Heart right ventricle (tissue), 16 donors: ENCODE results near the gene DPH3. TPM values are rescaled to one million over a fixed set of nuclear protein-coding genes. Genes with fewer than 3 reads are reported as not detected.

Source experiments
- ATAC-seq, 8 donors: fragments of 200-7000 bp; cut with Tn5 transposase; one replicate each; pipeline ENCODE4 v1.9.1; 2020; ENCODE audit warnings: mild to moderate bottlenecking in 8 of 8, moderate library complexity in 8 of 8, moderate number of reproducible peaks in 1 of 8
- DNase-seq, 2 donors: peaks; one replicate each; pipeline ENCODE4 v3.0.0-alpha.2; 2020
- H3K27ac ChIP-seq, 10 donors: fragments of 200-600 bp; sonication (generic) in 2 of 10; one replicate each; pipeline versions ENCODE4 v1.5.0 to v1.8.0; 2020 to 2022; ENCODE audit warnings: mild to moderate bottlenecking in 3 of 10
- H3K27me3 ChIP-seq, 7 donors: fragments of 200-600 bp; one replicate each; pipeline ENCODE4 v1.8.0; 2021 to 2022; ENCODE audit warnings: mild to moderate bottlenecking in 2 of 7
- H3K36me3 ChIP-seq, 9 donors: fragments of 200-600 bp; sonication (generic) in 1 of 9; one replicate each; pipeline versions ENCODE4 v1.5.0 to v1.8.0; 2020 to 2022; ENCODE audit warnings: mild to moderate bottlenecking in 2 of 9
- H3K4me1 ChIP-seq, 9 donors: fragments of 200-600 bp; sonication (generic) in 1 of 9; one replicate each; pipeline versions ENCODE4 v1.5.0 to v1.8.0; 2020 to 2022; ENCODE audit warnings: mild to moderate bottlenecking in 4 of 9
- H3K4me3 ChIP-seq, 10 donors: fragments of 200-600 bp; sonication (generic) in 2 of 10; one replicate each; pipeline versions ENCODE4 v1.5.0 to v1.8.0; 2020 to 2022; ENCODE audit warnings: mild to moderate bottlenecking in 7 of 10, moderate library complexity in 2 of 10
- H3K9me3 ChIP-seq, 11 donors: fragments of 200-600 bp in 10 of 11; sonication (generic) in 2 of 11; one replicate each; pipeline versions ENCODE4 v1.5.0 to v1.8.0; 2013 to 2022; ENCODE audit warnings: mild to moderate bottlenecking in 2 of 11, control low read depth in 1 of 11, moderate library complexity in 1 of 11
- WGBS, 2 donors: extraction: QIAGEN DNeasy Blood & Tissue Kit; methylation state at CpG; one replicate each; pipeline ENCODE4 v1.1.7; 2013; ENCODE audit warnings: inconsistent platforms in 1 of 2; 5-methylcytosine and 5-hydroxymethylcytosine counted together
- intact Hi-C, 10 donors: fragments of 100-400 bp; cut with DNase I; formaldehyde crosslinking; loops; one replicate each; pipeline versions ENCODE4 v1.11.1 to v1.14.2; 2022
- polyA plus RNA-seq, 2 donors: library from polyadenylated mRNA; stranded (reverse); fragments of 200-250 nt; gene quantifications; one replicate each; pipeline ENCODE4 v1.2.3, GENCODE V29; 2013
- total RNA-seq, 10 donors: library from RNA; stranded (reverse); fragmentation: NEBNext Ultra II Directional in 3 of 10; extraction: Animal tissue kit (Norgen Biotek cat#: 25700) in 3 of 10; gene quantifications; one replicate each; pipeline versions ENCODE4 v1.2.1 to v1.2.4, GENCODE V29; 2021 to 2023
- TF ChIP-seq, protein P1 (sequence below), 9 donors: fragments of 200-600 bp; sonication (generic) in 2 of 9; IDR thresholded peaks; one replicate each; pipeline versions ENCODE4 v1.5.0 to v1.8.0; 2021 to 2022; ENCODE audit warnings: antibody characterized with exemption in 9 of 9, mild to moderate bottlenecking in 5 of 9, moderate library complexity in 1 of 9
- donor health status: Arrhythmogenic right ventricular cardiomyopathy.
- donor health status: ischemic (EF 13 %, LVEDD 7.1; RV severe dilation, severe dysfunction).
- donor health status: healthy with polysubstance abuse.
- donor health status: DM: no; HTN: yes; CAD: no.
- donor health status: DM: no; HTN: no; CAD: no.
- donor health status: ischemic (EF 25% LVEDD 6.9; RV normal size, moderate dysfunction).
- donor health status: ischemic (EF 25% LVEDD 5.7; RV mildly dilated, moderate dysfunction).
- donor health status: healthy.
- donor health status: DM: yes; HTN: yes; CAD: no.
- donor health status: Ischemic cardiomyopathy.
- donor health status: ischemic (EF 35%, LVEDD 5.7; RV mildly dilated, moderate dysfunction).
- donor health status: nonischemic (EF 11% LVEDD 7.7; RV severe dilation, severe dysfunction).
- donor health status: DM: yes; HTN: yes; CAD: no.
- donor health status: PGD.
- donor health status: ischemic (EF 29% LVEDD 5.4; RV normal size, mild dysfunction).
- donor health status: nonischemic (EF 23%, LVEDD 6.1; RV moderate dilation, normal function).

Gene DPH3
- total and polyA plus RNA-seq, 12 donors = 5.5 to 24.5 (median 18.7) TPM

DNA sequence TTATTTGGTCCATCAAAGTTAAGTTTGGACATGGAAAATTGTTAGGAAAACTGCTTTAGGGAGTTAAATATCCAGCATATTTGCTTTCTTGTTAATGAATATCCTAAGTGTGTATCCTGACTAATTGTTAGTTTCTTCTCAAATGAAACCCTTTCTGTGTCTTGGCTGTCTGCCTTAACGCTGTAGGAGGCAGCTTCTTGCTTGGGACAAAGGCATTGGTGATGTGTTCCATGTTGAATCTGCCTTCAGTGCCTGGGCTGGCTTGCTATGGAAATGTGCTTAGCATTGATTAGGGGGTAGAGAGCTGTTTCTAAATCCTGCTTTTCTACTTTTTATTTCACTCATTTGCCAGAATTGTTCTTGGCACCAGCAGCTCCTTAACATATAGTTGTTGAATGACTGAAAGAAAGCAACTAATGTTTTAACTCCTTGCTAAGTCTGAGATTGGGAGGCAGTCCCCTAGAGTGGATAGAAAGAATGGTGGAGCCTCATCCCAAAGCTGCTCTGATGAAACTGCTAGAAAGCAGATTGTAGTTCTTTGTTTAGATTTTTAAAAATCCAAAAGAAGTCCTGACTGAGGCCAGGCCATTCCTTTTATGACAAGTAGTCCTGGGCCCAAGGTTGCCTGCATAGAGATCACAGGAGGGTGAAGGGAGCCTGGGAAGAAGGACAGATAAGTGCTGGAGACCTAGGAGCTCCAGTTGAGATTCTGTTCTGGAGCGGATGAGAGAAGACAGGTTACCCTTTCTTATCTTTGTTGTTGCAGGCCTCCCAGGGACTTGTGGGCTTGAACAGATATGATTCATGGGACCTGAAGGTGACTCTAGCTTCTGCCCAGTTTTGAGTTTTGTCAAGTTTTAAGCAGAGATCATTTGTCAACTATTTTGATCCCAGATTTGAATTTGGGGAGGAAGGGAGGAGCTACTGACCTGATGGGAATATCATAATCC is 39.6 kb upstream of the DPH3 start:
- TF ChIP-seq, protein P1, sequence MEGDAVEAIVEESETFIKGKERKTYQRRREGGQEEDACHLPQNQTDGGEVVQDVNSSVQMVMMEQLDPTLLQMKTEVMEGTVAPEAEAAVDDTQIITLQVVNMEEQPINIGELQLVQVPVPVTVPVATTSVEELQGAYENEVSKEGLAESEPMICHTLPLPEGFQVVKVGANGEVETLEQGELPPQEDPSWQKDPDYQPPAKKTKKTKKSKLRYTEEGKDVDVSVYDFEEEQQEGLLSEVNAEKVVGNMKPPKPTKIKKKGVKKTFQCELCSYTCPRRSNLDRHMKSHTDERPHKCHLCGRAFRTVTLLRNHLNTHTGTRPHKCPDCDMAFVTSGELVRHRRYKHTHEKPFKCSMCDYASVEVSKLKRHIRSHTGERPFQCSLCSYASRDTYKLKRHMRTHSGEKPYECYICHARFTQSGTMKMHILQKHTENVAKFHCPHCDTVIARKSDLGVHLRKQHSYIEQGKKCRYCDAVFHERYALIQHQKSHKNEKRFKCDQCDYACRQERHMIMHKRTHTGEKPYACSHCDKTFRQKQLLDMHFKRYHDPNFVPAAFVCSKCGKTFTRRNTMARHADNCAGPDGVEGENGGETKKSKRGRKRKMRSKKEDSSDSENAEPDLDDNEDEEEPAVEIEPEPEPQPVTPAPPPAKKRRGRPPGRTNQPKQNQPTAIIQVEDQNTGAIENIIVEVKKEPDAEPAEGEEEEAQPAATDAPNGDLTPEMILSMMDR (IDR thresholded peaks at IDR 0.05) = no peak
- ATAC-seq (no peak), DNase-seq (no peak)
- Histone ChIP-seq H3K9me3 (no peaks in the 10 kb centered on the region), H3K27me3 (no peaks in the 10 kb centered on the region), H3K4me1 (peaks cover 0 to 26% (median 0%) of the 10 kb centered on the region in 9 donors), H3K27ac (peak overlapping the region in 1 of 10 donors; percentile 48), H3K4me3 (no peak overlapping the region), H3K36me3 (peaks cover 0 to 64% (median 10%) of the 10 kb centered on the region in 9 donors)
- intact Hi-C loops = no loop called here
- 91 to 93% methylated on average over 2 of the region's 2 CpGs for WGBS, 2 donors

DNA sequence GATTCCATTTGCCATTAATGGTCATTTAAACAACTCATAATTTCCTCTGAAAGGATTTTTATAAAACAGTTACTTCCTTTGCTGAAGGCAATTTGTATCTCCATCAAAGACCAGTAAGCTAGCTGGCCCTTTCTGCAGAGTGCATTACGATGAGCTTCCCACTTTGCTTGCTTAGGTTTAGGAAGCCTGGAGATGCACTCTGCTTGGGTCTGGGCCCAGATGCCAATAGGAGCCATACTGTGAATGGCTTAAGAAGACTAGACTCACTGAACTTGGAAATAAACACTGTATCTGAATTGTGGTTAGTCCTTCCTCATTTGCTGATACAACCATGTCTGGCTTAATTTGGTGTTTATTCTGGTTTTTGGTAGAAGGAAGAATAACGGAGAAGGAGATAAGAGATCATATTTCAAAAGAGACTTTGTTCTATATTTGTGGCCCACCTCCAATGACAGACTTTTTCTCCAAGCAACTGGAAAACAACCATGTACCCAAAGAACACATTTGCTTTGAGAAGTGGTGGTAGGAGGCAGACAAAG is 38.4 kb upstream of the DPH3 start:
- Histone ChIP-seq H3K36me3 (peaks cover 0 to 60% (median 10%) of the 10 kb centered on the region in 9 donors), H3K4me3 (no peak overlapping the region), H3K9me3 (no peaks in the 10 kb centered on the region), H3K27ac (peak overlapping the region in 1 of 10 donors; percentile 77), H3K27me3 (no peaks in the 10 kb centered on the region), H3K4me1 (peaks cover 0 to 38% (median 12%) of the 10 kb centered on the region in 9 donors)
- intact Hi-C loops = no loop called here
- ATAC-seq (no peak), DNase-seq (no peak)
- 78 to 85% methylated on average over 2 of the region's 2 CpGs for WGBS, 2 donors
- TF ChIP-seq, protein P1 (IDR thresholded peaks at IDR 0.05) = no peak

DNA sequence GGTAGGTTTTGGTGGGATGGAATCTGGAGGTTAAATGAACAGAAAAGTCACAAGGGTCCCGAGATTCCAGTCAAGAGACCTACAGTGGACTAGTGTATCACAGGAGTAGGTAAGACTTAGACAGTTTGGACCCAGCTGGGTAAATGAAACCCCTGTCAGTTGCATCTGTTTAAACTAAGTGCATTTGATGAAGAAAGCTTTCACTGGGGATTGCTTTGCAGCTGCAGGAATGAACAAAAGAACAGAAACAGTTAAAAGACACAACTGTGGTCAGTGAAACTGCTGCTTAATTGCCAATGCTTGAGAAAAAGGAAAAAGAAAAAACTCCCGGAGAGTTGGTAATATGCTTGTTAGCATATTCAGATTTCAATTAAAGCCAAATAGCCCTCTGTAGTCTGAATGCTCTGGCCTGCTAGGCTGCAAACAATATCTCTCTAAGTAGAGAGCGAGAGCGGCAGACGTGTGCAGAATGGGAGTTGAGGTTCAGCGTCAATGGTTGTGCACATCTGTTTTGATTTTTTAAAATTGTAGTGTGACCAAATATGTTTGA is 37.4 kb upstream of the DPH3 start:
- peak overlapping the region in 1 of 10 donors; percentile 77 for H3K27ac ChIP-seq
- DNase-seq (no peak), ATAC-seq (no peak)
- TF ChIP-seq, protein P1 (IDR thresholded peaks at IDR 0.05) = no peak
- H3K9me3 ChIP-seq = peaks cover 0 to under 1% (median 0%) of the 10 kb centered on the region in 11 donors
- H3K27me3 ChIP-seq = no peaks in the 10 kb centered on the region
- H3K36me3 ChIP-seq = peaks cover 0 to 67% (median 10%) of the 10 kb centered on the region in 9 donors
- 83 to 87% methylated on average over 6 of the region's 6 CpGs for WGBS, 2 donors
- peak overlapping the region in 1 of 10 donors; percentile 14 for H3K4me3 ChIP-seq
- intact Hi-C loops = no loop called here
- peaks cover 0 to 41% (median 12%) of the 10 kb centered on the region in 9 donors for H3K4me1 ChIP-seq

DNA sequence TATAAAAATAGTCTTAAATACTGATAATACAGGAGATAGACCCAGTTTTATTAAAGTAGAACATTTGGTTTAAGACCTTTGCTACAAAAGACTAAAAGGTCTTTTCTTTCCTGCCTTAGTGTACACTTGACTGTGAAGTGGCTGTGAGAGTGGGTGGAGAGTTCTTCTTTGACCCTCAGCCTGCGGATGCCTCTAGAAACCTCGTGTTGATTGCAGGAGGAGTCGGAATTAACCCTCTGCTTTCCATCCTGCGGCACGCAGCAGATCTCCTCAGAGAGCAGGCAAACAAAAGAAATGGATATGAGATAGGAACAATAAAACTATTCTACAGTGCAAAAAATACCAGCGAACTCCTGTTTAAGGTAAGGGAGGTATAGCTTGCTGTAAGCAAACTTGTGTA is 36.8 kb upstream of the DPH3 start:
- Histone ChIP-seq H3K36me3 (peaks cover 0 to 68% (median 10%) of the 10 kb centered on the region in 9 donors), H3K27me3 (no peaks in the 10 kb centered on the region), H3K4me1 (peaks cover 0 to 41% (median 12%) of the 10 kb centered on the region in 9 donors), H3K4me3 (peak overlapping the region in 1 of 10 donors; percentile 14), H3K9me3 (peaks cover 0 to 3% (median 0%) of the 10 kb centered on the region in 11 donors), H3K27ac (peak overlapping the region in 1 of 10 donors; percentile 77)
- DNase-seq = no peak
- intact Hi-C loops = no loop called here
- WGBS, 2 donors = 51 to 52% methylated on average over 6 of the region's 6 CpGs
- ATAC-seq = no peak
- TF ChIP-seq, protein P1 (IDR thresholded peaks at IDR 0.05) = no peak
